ENCODE data around the gene ADRA2B.
"Not testable (repeated sequence)": the region's sequence is repeated elsewhere in the genome, so short reads cannot be mapped to it uniquely, and the experiment has no call there.

The ADRA2B gene

DNA sequence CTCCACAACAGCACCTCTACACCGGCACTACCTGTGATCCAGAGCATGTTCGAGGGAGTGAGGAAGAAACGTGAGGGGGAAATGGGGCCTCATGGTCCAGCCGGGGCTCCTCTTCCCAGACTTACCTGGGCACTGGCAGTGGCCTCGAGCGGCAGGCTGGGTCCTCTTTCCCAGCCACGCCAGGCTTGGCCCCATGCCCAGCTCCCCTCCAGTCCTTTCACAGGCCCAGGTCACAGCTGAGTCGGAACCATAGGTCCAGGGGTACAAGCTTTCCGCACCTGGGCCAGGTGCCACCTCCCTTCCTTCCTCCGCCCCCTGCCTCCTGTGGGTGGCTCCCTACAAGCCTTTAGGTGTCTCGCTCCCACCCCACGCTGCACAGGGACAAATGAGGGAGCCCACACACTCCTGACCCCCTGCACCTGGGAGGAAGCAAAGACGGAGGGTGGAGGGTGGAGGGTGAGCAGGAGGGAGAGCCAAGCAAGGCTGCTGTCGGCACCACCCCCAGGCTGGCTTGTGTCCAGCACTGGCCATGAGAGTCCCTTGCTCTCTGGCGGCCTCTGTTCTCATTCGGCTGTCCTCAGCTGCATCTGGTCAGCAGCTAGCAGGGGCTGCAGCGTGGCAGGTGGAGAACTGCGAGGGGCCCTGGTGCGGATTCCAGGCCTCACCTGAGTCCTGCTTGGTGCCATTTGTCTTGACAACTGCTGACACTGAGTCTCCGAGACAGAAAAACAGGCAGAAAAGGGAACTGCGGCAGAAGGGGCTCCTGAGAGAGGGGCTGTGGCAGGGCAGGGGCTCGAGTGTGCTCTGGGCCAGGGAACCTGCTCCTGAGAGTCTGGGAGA, 26.8 kb downstream of the ADRA2B start:
- DNase-seq (no peak), ATAC-seq (no peak)

DNA sequence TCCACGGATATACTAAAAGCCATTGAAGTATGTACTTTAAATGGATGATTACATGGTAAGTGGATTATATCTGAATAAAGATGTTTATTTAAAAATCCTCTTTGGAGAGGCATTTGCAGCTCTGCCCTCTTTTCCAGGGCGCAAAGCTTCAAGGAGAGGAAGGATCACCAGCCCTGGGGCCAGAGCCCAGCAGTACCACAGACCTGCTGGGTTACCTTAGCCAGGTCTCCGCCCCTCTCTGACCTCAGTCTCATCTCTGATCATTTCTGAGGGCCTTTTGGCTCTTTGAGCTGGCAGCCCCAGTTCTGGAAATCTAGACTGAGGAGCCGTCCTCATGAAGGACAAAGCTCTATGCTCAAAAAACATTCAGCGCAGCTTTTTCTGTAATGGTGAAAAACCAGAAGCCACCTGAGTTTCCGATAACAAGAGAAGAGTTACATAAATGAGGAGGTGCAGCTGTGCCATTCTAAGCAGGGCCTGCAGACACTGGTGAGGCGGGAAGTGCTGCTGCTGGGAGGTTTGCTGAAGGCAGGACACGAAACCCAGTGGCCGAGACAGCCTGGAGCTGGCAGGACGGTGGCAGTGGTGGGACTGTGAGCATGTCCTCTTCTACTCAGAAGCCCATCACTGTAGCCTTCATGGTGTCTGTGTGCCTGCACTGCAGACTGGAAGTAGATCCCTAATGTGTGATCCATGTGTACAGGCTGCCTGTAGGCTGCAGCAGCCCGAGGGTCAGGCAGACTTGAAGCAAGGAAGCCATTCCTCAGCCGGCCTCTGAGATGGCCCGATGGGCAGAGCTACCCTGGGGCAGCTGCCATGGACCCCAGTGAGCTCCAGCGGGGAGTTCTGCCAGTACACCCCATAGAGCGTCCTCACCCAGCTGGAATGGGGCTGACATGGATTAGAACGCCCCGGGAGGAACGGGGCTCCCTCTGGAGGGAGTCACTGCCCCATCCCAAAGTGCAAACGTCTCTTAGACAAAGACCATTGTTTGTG, 27.7 kb downstream of the ADRA2B start:
- no peak for DNase-seq
- no peak for ATAC-seq

DNA sequence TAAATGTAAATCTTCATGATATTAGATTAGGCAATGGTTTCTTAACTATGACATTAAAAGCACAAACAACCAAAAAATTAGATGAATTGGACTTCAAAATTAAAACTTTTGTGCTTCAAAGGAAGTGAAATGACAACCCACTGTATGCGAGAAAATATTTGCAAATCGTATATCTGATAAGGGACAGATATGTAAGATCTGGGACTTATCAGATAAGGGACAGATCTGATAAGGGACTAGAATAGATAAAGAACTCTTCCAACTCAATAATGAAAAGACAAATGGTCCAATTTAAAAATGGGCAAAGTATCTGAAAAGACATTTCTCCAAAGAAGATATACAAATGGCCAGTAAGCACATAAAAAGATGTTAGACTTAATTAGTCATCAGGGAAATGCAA, 29.2 kb downstream of the ADRA2B start:
- no peak for ATAC-seq
- DNase-seq: no peak

DNA sequence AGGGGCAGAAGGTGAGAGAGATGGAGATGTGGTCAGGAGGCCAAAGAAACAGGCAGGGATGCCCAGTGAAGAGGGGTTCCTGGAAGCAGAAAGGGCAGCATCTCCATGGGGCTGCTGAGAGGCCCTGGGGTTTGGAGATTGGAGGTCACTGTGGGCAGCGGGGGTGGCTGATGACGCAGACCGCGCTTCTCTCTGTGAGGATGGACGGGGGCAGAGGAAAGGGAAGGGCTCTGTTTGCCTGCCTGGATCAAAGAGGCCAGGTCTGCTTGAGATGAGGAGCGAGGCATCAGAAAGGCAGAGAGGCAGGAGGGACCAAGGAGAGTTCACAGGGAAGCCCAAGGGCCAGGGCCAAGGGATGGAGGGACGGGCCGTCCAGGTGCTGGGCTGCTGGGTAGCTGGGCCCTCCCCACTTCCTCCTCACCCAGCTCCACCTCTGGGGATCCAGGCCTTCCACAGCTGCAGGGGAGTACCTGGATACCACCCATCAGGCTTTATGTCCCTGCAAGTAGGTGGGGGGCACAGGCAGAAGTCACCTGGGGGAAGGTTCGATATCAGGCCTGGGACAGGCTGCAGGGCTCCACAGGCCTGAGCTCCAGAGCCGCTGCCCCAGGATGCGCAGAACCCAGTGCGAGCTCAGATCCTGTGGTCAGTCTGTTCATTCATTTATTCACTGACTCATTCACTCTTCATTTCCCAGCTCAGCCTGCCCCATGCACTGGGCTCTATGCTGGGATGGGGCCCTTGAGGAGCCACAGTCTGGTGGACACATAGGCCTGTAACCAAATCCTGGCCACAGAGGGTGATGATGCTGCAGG, 30.6 kb downstream of the ADRA2B start:
- DNase-seq (no peak), ATAC-seq (no peak)

DNA sequence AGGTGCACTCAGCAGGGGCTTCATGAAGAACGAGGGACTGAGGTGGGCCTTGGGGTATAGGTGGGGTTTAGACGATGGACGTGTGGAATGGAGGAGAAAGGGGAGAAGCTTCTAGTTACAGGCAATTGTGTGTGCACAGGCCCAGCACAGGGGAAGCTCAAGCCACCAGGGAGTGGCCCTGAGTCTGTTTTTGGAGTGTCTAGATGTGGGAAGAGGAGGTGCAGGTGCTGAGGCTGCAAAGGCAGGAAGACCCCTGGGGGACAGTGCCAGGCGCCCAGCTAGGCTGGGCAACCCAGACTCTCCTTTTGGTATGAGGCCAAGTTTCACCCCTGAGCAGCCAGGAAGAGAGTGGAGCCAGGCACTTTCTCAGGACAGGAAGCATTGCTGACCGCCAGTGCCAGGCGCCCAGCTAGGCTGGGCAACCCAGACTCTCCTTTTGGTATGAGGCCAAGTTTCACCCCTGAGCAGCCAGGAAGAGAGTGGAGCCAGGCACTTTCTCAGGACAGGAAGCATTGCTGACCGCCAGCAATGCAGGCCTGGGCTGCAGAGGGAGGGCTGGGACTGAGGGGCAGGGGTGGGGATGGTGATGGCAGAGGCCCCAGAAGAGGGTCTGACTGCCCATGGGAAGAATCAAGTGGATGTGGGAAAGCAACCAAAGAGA, 31.4 kb downstream of the ADRA2B start:
- not testable (repeated sequence) for DNase-seq, ATAC-seq

DNA sequence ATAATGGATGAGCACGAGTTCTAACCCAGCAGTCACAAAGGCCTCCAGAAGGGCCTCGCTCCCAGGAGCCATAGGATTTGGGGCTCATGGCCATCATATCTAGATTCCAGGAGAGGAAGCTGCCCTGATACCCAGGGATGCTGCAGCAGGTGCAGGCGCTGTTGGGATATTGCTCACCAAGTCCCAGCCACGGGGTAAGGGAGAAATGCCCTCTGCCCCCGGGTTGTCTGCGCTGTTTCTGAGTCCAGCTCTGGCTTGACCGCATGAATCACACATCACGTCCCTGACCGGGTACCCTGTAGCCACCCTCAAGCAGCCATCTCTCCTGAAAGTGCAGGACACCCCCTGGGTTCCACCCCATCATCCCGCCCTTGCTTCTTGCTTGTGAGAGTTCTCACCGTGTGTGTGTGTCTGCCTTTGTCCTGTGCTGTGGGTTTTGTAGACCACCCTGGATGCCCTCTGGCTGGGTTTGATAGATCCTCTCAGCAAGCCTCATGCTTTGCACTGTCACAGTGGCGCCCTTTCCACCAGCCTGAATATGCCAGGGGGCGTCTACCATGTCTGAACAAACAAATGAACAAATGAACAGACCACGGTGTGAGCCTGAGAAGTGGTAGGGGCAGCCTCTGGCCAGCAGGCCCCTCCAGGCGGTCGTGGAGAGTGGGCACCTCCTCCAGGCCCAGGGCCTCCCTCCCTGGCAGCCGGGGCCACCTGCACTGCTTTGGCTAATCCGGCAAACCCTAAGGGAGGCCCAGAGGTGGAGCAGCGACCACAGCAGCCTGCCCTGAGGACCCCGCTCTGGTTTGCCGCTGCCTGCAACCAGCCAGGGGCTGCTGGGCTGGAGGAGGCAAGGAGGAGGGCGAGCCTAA, 32.1 kb downstream of the ADRA2B start:
- no peak for DNase-seq
- no peak for ATAC-seq

DNA sequence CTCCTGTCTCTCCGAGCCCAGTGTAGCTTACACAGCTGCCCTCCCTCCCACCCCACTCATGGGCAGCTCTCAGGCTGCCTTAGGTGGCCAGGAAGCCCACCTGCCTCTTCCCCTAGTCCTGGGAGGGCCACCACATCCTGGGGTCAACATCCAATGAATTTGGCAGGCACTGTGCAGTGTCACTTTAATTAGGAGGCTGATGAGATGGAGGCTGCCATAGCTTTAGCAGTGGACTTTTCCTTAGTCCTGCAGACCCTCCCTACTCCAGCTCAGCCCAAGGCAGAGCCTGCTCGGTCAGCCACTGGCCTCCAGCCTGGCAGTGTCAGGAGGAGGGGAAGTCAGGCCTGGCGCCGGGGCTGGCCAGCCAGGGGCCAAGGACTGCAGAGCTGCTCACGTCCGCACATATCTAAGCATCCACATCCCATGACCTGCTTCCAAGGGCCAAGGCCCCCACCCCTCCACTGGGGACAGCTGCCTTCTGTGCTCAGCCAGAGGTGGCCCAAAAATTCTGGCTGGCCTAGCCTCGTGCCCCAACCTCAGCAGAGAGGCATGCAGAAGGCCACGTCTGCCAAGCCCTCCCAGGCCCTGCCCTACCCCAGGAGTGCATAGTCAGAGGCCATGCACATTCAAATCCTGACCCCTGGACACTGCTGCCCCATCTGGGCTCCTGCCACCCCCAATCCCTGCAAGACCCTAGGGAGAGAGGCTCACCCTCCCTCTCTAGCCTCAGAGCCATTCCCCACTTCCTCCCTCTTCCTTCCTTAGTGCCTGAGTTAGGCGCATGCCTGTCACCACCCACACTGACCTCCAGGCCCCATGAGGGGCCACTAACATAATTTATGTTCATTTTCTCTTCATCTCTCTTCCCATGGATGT, 33.1 kb downstream of the ADRA2B start:
- ATAC-seq (no peak), DNase-seq (no peak)

DNA sequence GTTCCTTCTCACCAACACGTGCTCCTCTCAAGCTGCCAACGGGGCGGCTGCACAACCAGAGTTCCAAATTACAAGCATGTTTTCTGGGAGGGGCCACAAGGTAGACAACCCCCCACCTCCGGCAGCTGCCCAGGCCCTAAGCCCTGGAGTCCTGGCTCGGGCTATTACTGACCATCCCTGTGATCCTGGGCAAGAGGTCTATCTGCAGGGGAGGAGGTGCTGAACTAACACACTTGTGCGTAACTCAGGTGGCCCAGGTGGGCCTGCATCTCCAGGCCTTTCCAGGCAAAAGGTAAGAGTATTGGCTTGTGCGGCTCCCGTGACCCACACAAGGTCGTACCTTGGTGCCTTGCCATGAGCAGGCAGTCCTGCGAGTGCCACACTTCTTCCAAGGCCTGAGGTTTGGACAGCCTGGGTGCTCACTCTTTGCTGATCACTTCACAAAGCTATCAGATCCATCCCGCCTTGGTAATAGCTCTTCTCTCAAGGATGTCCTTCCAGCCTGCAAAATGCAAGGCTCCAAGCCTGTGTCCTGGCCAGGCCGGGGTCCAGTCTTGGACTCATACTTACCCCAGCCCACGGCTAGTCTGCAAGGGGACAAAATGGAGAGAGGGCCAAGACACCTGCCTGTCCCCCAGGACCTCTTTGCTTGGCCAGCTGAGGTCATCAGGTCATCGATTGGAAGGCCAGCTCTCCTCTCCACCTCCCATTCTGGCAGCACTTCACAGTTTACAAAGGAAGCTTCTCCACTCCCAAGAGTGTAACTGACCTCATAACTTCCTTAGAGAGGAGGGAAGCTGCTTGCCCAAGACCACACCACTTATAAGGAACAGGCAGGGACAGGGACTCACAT, 33.9 kb downstream of the ADRA2B start:
- DNase-seq: no peak
- ATAC-seq: no peak

DNA sequence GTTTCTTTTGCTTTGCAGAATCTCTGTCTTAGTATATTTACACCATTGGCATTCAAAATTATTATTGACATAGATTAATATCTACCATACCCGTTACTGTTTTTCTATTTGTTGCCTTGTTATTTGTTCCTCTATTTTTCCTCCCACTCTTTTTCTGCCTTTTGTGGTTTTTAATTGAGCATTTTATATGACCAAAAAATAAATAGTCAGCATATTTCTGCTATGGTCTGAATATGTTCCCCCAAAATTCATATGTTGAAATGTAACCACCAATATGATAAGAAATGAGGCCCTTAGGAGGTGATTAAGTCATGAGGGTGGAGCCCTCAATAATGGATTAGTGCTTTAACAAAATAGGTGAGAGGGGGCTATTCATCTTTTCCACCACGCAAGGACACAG, 35.3 kb downstream of the ADRA2B start:
- ATAC-seq: no peak

DNA sequence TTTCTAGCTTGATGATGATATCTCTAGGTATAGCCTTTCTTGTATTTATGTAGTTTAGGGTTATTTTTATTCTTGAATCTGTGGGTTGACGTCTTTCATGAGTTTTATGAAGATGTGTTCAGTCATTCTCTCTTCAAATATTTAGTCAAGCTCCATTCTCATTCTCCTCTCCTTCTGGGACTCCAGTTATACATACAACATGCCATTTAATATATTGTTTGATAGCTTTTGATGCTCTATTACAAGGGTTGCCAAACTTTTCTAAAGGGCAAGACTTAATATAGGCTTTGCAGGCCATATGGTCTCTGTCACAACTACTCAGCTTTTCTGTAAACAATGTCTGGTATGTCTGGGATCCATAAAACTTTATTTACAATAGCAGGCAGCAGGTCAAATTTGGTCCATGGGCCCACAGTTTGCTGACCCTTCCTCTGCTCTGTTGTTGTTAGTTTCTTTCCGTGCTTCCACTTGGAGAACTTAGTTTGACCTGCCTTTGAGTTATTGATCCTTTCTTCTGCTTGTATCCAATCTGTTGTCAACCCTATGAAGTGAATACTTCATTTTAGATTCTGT, 41.1 kb downstream of the ADRA2B start:
- no peak for DNase-seq
- no peak for ATAC-seq

More for the DNA sequence above, 35.3 kb downstream of the ADRA2B start:
- DNase-seq: no peak

DNA sequence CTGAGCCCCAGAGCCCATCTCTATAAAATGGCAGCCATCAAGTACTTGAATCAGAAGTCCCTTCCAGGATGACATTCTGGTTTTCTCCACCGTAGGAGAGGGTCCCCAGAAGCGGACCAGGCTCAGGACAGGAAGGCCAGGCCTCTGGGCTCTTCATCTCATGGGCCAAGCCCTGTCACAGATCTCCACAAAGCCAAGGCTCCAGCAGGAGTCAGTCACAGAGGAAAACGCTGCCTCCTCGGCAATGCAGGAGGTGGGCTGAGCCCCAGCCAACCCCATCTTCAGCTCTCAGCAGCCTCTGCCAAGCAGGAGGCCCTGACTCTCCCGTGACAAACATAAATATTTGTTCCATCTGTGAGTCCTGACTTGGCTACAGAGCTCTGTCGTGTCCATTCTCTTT, 42.2 kb downstream of the ADRA2B start:
- ATAC-seq: no peak
- DNase-seq: no peak

DNA sequence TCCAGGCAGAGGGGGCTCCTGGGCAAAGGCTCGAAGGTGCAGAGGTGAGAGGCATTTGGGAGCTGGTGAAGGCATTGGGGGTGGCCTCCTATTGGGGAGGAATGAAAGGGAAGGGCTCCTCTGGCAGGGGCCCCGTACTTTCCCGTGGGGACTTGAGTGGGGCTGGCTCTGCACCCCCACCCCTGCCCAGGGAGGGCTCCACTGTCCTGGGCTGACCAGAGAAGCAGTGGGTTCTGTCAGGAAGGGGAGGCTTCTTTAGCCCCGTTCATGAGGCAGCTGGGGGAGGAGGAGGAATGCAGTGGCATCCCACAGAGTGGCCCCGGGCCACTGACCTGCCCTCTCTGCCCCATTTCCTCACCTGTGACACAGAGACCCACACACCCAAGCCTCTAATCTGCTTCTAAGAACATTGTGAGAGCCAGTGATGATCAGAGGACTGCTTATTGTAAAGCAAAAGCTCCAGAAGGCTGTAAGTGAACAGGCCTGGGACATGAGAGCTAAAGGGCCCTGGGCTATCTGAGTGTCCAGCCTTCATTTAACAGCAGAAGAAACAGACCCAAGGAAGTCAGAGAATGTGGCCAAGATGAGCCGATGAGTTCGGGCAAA, 43.1 kb downstream of the ADRA2B start:
- DNase-seq (no peak), ATAC-seq (no peak)

DNA sequence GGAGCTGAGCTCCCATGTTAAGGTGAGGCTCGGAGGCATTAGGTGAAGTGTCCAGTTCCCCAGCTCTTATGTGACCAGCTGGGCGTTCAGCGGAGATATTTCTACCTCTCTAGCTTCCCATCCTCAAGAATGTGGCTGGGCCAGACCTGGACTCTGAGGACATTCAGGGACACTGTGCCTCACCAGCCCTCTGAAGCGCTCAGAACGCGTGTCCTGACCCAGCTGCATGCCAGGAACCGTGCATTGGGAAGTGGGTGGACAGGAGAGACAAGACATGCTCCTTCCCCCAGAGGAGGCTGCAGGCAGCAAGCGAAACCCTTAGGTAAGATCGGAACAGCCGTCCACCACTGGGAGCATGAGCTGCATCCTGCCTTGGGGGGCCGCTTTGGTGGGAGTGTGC, 43.6 kb downstream of the ADRA2B start:
- no peak for DNase-seq
- ATAC-seq: no peak

DNA sequence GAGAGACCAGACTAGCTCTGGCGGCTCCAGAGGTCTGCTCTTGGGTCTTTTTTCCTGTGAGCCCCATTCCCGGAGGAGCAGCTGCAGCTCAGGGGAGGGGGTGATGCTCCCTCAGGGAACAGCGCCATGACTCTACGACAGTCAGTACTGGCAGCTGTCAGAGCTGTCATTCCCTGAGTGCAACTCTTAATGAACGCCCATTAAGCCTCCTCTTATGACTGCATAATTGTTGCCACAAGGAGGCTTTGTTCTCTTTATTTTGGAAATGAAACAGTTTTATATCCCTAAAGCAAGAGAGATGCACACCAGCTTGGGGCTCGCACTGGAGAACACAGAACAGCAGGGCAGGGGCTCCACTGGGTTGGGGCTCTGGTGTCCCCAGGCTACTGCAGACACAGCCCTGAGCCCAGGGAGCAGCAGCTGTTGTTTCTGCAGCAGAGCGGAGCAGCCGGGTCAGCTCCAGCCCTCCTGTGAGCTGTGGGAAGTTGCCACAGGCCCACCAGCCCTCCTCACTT, 44.3 kb downstream of the ADRA2B start:
- not testable (repeated sequence) for DNase-seq

DNA sequence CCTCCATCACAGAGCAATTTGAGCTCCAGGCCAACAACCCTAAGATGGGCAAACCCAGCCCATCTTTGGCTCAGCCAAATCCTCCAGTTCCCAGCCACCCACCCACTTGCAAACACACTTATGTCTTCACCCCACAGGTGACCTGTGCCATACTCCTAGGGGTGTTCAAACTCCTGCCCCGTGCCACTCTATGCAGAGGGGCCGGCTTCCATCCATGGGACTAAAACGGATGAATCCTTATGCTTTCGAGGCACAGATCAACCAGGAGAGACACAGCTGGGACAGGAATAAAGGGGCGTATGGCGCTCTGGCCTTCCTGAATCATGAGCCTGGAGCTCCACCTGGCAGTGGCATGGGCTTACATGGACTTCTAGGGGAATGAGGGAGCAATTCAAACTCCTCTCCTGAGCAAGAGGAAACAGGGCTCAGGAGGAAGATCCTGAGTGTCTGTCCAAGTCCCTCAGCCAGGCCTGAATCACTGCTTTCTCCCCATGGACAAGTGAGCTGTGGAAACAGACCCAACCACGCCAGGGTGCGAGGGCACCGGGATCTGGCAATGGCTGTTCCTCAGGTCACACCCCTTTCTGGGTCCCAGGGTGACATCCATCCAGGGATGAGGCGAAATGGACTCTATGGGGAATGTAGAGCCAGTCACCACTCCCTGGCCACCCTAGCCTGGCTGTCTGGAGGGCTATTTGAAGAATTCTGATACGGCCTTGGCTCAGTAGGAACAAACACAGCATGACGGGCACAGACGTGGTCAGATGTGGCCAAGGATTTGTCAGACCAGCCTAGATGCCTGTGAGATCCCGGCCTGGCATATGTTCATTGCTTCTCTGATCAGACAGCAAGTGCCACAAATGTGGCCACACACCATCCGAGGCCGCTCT, 45.0 kb downstream of the ADRA2B start:
- not testable (repeated sequence) for ATAC-seq, DNase-seq

More for the DNA sequence above, 44.3 kb downstream of the ADRA2B start:
- not testable (repeated sequence) for ATAC-seq

DNA sequence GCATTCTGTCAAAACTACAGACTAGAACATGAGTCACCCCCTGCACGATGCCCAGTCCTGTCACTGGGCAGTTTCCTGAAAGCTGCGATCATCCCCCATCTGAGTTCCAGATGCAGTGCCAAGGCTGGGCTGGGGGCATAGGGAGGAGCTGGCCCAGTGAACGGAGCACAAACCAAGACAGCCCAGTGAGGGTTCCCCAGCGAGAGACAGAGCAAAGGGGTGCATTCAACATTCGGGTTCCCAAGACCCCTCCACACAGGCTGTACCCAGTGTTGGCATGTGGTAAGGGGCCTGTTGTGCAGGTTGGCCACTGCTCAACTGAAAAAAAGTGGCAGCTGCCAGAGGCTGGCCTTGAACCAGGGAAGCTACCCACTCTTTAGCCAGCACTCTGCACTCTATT, 46.0 kb downstream of the ADRA2B start:
- not testable (repeated sequence) for DNase-seq, ATAC-seq

All from stimulated activated naive CD8-positive, alpha-beta T cell treated with anti-CD3 and anti-CD28 coated beads, Interleukin-15, Interleukin-2, amounts not matched to agents 100 U/mL and 50 U/mL, for 24 hours (primary cell).